ENCODE results near the gene SMARCD3. TPM values are rescaled to one million over a fixed set of nuclear protein-coding genes. Genes with fewer than 3 reads are reported as not detected.

SMARCD3 gene
- 1 to 10 TPM; 4.2 to 4.7 TPM for total RNA-seq

DNA sequence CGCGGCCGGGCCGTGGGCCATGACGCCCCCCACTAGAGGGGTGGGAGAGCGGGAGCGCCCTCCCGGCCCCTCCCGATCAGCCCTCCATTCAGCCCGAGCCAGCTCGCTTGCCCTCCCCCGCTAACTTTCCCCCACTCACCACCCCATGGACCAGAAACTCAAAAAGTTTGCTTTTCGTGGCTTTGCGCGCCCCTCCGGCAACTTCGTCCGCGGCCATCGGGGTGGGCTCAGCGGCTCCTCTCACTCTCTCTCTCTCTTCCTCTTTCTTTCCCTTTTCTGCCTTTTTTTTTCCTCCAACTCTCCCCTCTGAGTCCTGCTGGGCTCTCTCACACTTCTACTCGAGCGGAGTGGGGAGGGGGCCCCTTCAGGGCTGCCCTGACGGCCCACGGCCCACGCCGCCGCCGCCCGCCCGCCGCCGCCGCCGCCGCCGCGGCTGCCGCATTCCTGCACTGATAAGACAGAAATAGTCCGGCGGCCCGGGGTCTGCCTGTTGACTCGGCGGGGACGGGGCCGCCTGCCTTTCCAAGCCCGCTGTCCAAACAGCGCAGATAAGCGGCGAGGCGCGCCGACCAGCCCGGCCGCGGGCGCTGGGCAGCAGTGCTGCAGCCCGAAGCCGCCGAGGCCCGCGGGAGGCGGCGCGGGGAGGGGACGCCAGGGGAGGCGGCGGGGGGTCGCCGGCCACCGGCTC is at the start of gene SMARCD3:
Gene SMARCD3, minus strand, starts transcription at position 349 of the 688 bp plus-strand sequence. Its CDS starts 132 bp downstream, at position 217.
- CTCF ChIA-PET = interaction anchor here (1.5 to 2.7 kb wide), 2 partner anchors 16 to 21 kb away, joined by 5 to 12 read pairs; partner anchors contain the start of genes ABCF2 and CHPF2
- H3K27me3 Mint-ChIP-seq (ENCODE audit: low read depth) = peaks cover 64% of the 10 kb centered on the region
- peaks cover 42% of the 10 kb centered on the region for H3K4me1 Mint-ChIP-seq (ENCODE audit: low read depth)
- H3K27ac Mint-ChIP-seq = no peak within 1 kb of the TSS
- DNase-seq = no peak
- no peaks in the 10 kb centered on the region for H3K9me3 Mint-ChIP-seq (ENCODE audit: insufficient read depth)
- H3K36me3 Mint-ChIP-seq (ENCODE audit: low read depth) = no peaks in the 10 kb centered on the region
- peak within 1 kb of the TSS; percentile 46 for H3K4me3 Mint-ChIP-seq
- no peak for ATAC-seq
- POLR2A ChIA-PET = no interaction called here

DNA sequence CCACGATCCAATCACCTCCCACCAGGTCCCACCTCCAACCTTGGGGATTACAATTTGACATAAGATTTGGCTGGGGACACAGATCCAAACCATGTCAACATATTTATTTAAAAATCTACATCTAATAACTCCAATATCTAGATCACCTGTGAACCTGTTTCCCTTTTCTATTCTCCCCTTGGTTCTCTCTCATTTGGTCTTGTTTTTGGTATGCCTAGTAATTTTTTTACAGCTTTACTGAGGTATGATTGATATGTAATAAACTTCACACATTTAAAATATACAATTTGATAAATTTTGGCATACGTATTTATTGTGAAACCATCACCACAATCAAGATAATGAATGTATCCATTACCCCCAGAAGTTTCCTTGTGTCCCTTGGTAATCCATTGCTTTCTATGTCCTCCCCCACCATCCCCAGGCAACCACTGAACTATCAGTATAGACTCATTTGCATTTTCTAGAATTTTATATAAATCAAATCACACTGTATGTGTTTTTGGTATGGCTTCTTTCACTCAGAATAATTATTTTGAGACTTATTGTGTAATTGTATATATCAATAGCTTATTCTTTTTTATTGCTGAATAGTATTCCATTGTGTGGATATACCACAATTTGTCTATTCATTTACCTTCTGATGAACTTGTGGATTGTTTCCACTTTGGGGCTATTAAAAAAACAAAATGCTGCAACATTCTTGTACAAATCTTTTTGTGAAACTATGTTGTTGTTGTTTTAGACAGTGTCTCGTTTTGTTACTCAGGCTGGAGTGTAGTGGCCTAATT is 47.9 kb upstream of the SMARCD3 start:
- Mint-ChIP-seq H3K36me3 (ENCODE audit: low read depth) (no peaks in the 10 kb centered on the region), H3K27me3 (ENCODE audit: low read depth) (peaks cover 34% of the 10 kb centered on the region), H3K4me1 (ENCODE audit: low read depth) (no peaks in the 10 kb centered on the region), H3K9me3 (ENCODE audit: insufficient read depth) (peaks cover 5% of the 10 kb centered on the region), H3K4me3 (no peak overlapping the region), H3K27ac (no peak overlapping the region)
- ATAC-seq (no peak), DNase-seq (no peak)
- ChIA-PET POLR2A (no interaction called here), CTCF (interaction anchor here (0.7 to 1.3 kb wide), 3 partner anchors 45 to 446 kb away, joined by 3 read pairs; partner anchors contain the start of gene NUB1)

DNA sequence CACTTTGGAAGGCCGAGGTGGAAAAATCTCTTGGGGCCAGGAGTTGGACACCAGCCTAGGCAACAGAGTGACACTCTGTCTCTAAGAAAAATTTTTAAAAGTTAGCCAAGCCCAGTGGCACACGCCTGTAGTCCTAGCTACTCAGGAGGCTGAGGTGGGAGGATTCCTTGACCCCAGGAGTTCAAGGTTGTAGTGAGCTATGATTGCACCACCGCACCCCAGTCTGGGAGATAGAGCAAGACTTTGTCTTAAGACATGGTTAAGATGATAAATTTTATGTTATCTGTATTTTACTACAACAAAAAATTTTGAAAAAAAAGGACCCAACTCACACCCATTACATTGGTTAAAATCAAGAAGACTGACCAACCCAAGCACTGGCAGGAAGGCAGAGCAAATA is 44.4 kb upstream of the SMARCD3 start:
- no peak overlapping the region for H3K27ac Mint-ChIP-seq
- no peak for DNase-seq
- H3K4me3 Mint-ChIP-seq = no peak overlapping the region
- no peak for ATAC-seq
- no peaks in the 10 kb centered on the region for H3K36me3 Mint-ChIP-seq (ENCODE audit: low read depth)
- no peaks in the 10 kb centered on the region for H3K4me1 Mint-ChIP-seq (ENCODE audit: low read depth)
- H3K27me3 Mint-ChIP-seq (ENCODE audit: low read depth) = peaks cover 27% of the 10 kb centered on the region
- ChIA-PET CTCF (no interaction called here), POLR2A (no interaction called here)
- peaks cover 5% of the 10 kb centered on the region for H3K9me3 Mint-ChIP-seq (ENCODE audit: insufficient read depth)

DNA sequence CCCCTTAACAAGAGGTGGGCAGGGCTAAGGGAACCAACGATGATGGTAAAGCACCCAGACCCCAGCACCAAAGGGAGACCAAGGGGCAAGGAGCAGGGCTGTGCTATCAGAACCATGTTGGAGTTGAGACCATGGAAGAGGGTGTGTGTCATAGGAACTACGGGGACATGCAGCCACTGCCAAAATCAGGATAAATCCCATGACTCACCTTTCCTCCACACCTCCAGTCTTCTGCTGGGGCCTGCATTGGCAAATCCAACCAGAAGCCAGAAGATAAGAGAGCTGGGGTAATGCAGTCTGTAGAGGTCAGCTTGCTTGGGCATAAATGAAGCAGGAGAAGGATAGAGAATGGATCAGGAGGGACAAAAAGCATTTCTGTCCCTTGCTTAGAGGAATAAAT is 42.7 kb upstream of the SMARCD3 start:
- ChIA-PET POLR2A (interaction anchor here (0.6 kb wide), 1 partner anchor 58 kb away, joined by 3 read pairs; no protein-coding TSS in a partner anchor), CTCF (interaction anchor here (0.8 kb wide), 1 partner anchor 27 kb away, joined by 4 read pairs; no protein-coding TSS in a partner anchor)
- peaks cover 26% of the 10 kb centered on the region for H3K27me3 Mint-ChIP-seq (ENCODE audit: low read depth)
- no peak overlapping the region for H3K27ac Mint-ChIP-seq
- no peak overlapping the region for H3K4me3 Mint-ChIP-seq
- DNase-seq = no peak
- no peaks in the 10 kb centered on the region for H3K36me3 Mint-ChIP-seq (ENCODE audit: low read depth)
- no peak for ATAC-seq
- peaks cover under 1% of the 10 kb centered on the region for H3K9me3 Mint-ChIP-seq (ENCODE audit: insufficient read depth)
- H3K4me1 Mint-ChIP-seq (ENCODE audit: low read depth) = no peaks in the 10 kb centered on the region

DNA sequence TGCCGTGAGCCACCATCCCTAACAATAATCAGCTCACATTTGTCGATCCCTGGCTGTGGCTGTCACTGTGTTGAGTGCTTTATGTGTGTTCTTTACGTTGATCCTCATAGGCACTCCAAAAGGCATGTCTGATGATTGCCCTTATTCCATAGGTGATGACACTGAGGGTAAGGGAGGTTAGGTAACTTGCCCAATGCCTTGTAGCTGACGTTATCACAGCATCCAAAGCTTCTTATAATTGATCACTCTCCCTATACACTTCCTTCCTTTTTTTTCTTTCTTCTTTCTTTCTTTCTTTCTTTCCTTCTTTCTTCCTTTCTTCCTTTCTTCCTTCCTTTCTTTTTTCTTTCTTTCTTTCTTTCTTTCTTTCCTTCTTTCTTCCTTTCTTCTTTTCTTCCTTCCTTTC is 41.9 kb upstream of the SMARCD3 start:
- Mint-ChIP-seq H3K4me3 (no peak overlapping the region), H3K27me3 (ENCODE audit: low read depth) (peaks cover 27% of the 10 kb centered on the region), H3K36me3 (ENCODE audit: low read depth) (no peaks in the 10 kb centered on the region), H3K9me3 (ENCODE audit: insufficient read depth) (no peaks in the 10 kb centered on the region), H3K27ac (no peak overlapping the region), H3K4me1 (ENCODE audit: low read depth) (no peaks in the 10 kb centered on the region)
- no peak for DNase-seq
- ChIA-PET POLR2A (no interaction called here), CTCF (no interaction called here)
- no peak for ATAC-seq

DNA sequence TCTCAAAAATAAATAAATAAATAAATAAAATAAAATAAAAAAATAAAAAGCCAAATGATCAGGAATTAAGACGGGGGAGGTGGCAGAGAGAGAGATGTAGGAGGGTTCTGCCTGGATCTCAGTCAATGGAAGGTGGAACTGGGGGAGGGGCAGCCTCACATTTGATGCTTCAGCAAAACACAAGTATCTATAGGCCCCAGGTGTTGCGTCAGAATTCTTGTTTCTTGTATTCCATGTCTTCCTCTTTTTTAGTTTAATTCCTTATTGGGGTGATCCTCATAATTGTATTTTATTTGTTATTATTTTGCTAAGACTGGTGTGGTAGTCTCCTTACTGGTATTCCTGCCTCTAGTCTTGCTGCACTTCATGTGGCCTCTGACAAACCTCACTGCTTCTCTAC is 41.4 kb upstream of the SMARCD3 start:
- ChIA-PET CTCF (no interaction called here), POLR2A (no interaction called here)

DNA sequence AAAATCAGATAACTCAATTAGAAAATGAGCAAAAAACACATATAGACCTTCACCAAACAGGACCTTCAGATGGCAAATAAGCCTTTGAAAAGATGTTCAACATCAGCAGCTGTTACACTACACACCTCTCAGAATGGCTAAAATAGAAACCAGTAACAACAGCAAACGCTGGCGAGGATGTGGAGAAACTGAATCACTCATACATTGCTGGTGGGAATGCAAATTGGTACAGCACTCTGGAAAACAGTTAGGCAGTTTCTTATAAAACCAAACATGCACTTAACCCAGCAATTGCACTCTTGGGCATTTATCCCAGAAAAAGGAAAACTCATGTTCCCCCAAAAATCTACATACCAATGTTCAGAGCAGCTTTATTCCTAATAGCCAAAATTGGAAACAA is 37.7 kb upstream of the SMARCD3 start:
- CTCF ChIA-PET = interaction anchor here (0.6 to 0.7 kb wide), 2 partner anchors 139 to 508 kb away, joined by 3 read pairs; no protein-coding TSS in a partner anchor
- Mint-ChIP-seq H3K36me3 (ENCODE audit: low read depth) (no peaks in the 10 kb centered on the region), H3K27ac (no peak overlapping the region), H3K27me3 (ENCODE audit: low read depth) (peaks cover 32% of the 10 kb centered on the region), H3K4me1 (ENCODE audit: low read depth) (no peaks in the 10 kb centered on the region), H3K4me3 (no peak overlapping the region), H3K9me3 (ENCODE audit: insufficient read depth) (no peaks in the 10 kb centered on the region)
- ATAC-seq (no peak), DNase-seq (no peak)
- POLR2A ChIA-PET = no interaction called here

More for the DNA sequence above, 41.4 kb upstream of the SMARCD3 start:
- Mint-ChIP-seq H3K27ac (no peak overlapping the region), H3K36me3 (ENCODE audit: low read depth) (no peaks in the 10 kb centered on the region), H3K4me3 (no peak overlapping the region), H3K4me1 (ENCODE audit: low read depth) (no peaks in the 10 kb centered on the region), H3K27me3 (ENCODE audit: low read depth) (peaks cover 29% of the 10 kb centered on the region), H3K9me3 (ENCODE audit: insufficient read depth) (no peaks in the 10 kb centered on the region)
- no peak for ATAC-seq
- no peak for DNase-seq

DNA sequence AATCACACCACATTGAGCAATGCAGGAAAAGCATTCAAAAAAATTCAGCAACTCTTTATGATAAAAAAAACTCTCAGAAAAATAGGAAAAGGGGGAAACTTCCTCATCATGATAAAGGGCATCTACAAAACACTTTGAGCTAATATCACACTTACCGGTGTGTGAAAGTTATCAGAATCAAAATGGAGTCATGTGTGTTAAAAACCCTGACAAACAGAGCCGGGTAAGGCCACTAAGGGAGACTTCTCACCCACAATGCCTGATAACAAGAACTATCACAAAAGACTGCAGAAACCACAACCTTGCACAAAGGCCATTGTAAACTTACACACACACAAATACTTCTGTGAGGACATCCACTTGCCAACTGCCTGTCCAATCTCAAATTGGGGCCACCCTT is 34.8 kb upstream of the SMARCD3 start:
- ATAC-seq = no peak
- Mint-ChIP-seq H3K27ac (no peak overlapping the region), H3K4me3 (no peak overlapping the region), H3K4me1 (ENCODE audit: low read depth) (no peaks in the 10 kb centered on the region), H3K27me3 (ENCODE audit: low read depth) (peaks cover 42% of the 10 kb centered on the region), H3K9me3 (ENCODE audit: insufficient read depth) (no peaks in the 10 kb centered on the region), H3K36me3 (ENCODE audit: low read depth) (no peaks in the 10 kb centered on the region)
- no peak for DNase-seq
- ChIA-PET CTCF (no interaction called here), POLR2A (no interaction called here)

DNA sequence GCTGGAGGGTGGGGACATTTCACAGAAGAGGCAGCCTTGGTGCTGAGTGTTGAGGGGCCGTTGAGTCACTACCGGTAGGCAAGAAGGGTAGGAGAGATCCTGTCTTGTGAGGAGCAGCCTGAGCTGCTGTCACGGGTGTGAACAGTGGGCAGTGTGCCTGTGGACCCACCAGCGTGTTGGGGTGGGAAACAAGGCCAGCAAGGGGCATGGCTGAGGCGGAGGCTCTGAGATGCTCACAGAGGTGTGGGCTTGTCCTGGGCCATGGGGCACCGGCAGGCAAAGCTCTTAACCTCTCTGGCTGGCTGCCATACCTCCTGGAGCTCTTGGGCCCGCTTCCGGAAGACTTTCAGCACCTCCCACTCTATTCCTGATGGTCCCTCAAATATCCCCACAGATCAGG is 33.6 kb upstream of the SMARCD3 start:
- no peaks in the 10 kb centered on the region for H3K36me3 Mint-ChIP-seq (ENCODE audit: low read depth)
- no peak for ATAC-seq
- no peak for DNase-seq
- POLR2A ChIA-PET = interaction anchor here (0.6 kb wide), 1 partner anchor 19 kb away, joined by 3 read pairs; no protein-coding TSS in a partner anchor
- CTCF ChIA-PET = no interaction called here
- no peaks in the 10 kb centered on the region for H3K9me3 Mint-ChIP-seq (ENCODE audit: insufficient read depth)
- H3K27ac Mint-ChIP-seq = no peak overlapping the region
- H3K27me3 Mint-ChIP-seq (ENCODE audit: low read depth) = peaks cover 42% of the 10 kb centered on the region
- no peak overlapping the region for H3K4me3 Mint-ChIP-seq
- peaks cover 6% of the 10 kb centered on the region for H3K4me1 Mint-ChIP-seq (ENCODE audit: low read depth)

DNA sequence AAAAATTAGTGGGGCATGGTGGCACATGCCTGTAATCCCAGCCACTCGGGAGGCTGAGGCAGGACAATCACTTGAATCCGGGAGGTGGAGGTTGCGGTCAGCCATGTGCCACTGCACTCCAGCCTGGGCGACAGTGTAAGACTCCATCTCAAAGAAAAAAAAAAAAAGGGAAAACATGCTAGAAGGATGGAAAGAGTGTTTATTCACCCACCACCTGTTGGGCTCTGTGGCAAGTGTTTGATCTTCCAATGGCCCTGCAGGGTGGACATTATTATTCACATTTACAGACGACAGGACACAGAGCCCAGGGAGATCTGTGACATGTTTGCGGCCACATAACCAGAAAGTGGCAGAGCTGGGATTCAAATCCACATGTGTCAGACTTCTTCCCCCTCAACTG is 33.2 kb upstream of the SMARCD3 start:
- no peak for ATAC-seq

DNA sequence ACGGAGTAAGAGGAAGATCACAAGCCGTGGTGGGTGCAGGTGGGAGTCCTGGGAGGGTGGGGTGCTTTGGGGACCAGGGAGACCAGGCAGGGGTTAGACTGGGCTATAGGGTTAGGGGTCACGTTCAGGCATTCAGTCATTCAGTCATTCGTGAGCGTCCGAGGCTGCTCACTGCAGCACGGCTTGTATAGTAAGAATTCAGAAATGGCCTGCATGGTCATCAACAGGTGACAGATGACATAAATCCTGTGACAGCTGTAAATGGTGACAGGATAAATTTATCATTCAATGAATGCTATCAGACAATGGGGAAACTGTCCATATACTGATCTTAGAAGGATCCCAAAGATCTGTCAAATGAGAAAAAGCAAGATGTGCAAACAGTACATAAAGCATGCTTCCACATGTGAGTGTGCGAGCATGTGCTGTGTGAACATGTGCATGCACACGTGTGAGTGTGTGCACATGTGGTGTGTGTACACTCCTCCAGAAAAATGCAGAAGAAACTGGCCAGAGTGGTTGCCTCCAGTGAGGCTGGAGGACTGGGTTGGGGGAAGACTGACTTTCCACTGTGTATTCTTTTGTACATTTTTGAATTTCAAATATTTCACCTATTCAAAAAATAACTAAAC is 32.0 kb upstream of the SMARCD3 start:
- CTCF ChIA-PET = no interaction called here
- peaks cover 7% of the 10 kb centered on the region for H3K4me1 Mint-ChIP-seq (ENCODE audit: low read depth)
- H3K27me3 Mint-ChIP-seq (ENCODE audit: low read depth) = peaks cover 42% of the 10 kb centered on the region
- no peak overlapping the region for H3K4me3 Mint-ChIP-seq
- no peak overlapping the region for H3K27ac Mint-ChIP-seq
- DNase-seq (no peak), ATAC-seq (no peak)
- H3K36me3 Mint-ChIP-seq (ENCODE audit: low read depth) = no peaks in the 10 kb centered on the region
- H3K9me3 Mint-ChIP-seq (ENCODE audit: insufficient read depth) = no peaks in the 10 kb centered on the region
- POLR2A ChIA-PET = no interaction called here

More for the DNA sequence above, 33.2 kb upstream of the SMARCD3 start:
- no peak overlapping the region for H3K27ac Mint-ChIP-seq
- ChIA-PET POLR2A (no interaction called here), CTCF (no interaction called here)
- no peaks in the 10 kb centered on the region for H3K9me3 Mint-ChIP-seq (ENCODE audit: insufficient read depth)
- no peak overlapping the region for H3K4me3 Mint-ChIP-seq
- peaks cover 7% of the 10 kb centered on the region for H3K4me1 Mint-ChIP-seq (ENCODE audit: low read depth)
- DNase-seq = no peak
- H3K27me3 Mint-ChIP-seq (ENCODE audit: low read depth) = peaks cover 42% of the 10 kb centered on the region
- no peaks in the 10 kb centered on the region for H3K36me3 Mint-ChIP-seq (ENCODE audit: low read depth)

DNA sequence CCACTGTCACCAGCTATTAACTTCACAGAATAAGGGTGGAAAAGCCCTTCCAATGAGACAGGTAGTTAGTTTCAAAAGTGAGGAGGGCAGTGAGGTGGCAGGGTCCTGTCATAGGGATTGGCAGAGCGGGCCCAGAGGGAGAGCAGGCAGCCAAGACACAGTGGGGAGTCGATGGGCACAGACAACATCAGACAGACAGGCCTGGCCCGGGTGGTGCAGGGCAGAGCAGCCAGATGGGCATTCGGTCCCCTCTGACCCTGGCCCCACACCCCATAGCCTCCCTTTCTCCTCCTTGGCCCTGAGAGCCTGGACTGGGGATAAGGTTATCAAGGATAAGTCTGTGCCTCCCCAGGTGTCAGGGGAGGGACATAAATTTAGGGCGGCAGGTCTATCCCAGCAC is 31.4 kb upstream of the SMARCD3 start:
- H3K9me3 Mint-ChIP-seq (ENCODE audit: insufficient read depth) = no peaks in the 10 kb centered on the region
- ChIA-PET CTCF (no interaction called here), POLR2A (interaction anchor here (0.6 kb wide), 1 partner anchor 25 kb away, joined by 3 read pairs; no protein-coding TSS in a partner anchor)
- DNase-seq (no peak), ATAC-seq (no peak)
- no peak overlapping the region for H3K4me3 Mint-ChIP-seq
- peaks cover 35% of the 10 kb centered on the region for H3K27me3 Mint-ChIP-seq (ENCODE audit: low read depth)
- no peaks in the 10 kb centered on the region for H3K36me3 Mint-ChIP-seq (ENCODE audit: low read depth)
- no peak overlapping the region for H3K27ac Mint-ChIP-seq
- H3K4me1 Mint-ChIP-seq (ENCODE audit: low read depth) = peaks cover 7% of the 10 kb centered on the region
